NT2/D1 (cell line): ENCODE measurements around the gene GOLGB1.

ENCODE experiments used
- DNase-seq: peaks from one replicate; pipeline ENCODE4 v3.0.0-alpha.2; 2011; ENCODE audit warnings: low read depth, low spot score
- H3K27me3 ChIP-seq: 2 replicates; pipeline ENCODE4 v1.6.0; 2011; ENCODE audit warnings: mild to moderate bottlenecking; ENCODE audit not compliant: insufficient read length, insufficient read depth
- H3K36me3 ChIP-seq: 2 replicates; pipeline ENCODE4 v1.6.1; 2011; ENCODE audit warnings: mild to moderate bottlenecking, low read length, mixed read lengths; ENCODE audit not compliant: insufficient read depth, insufficient read length
- H3K4me1 ChIP-seq: 2 replicates; pipeline ENCODE4 v1.5.1; 2011; ENCODE audit not compliant: insufficient read depth, insufficient read length
- H3K4me3 ChIP-seq: 2 replicates; pipeline ENCODE4 v1.5.1; 2011; ENCODE audit warnings: low read depth; ENCODE audit not compliant: insufficient read length
- H3K9ac ChIP-seq: 2 replicates; pipeline ENCODE4 v1.6.0; 2011; ENCODE audit warnings: low read depth; ENCODE audit not compliant: insufficient read length
- H3K9me3 ChIP-seq: 2 replicates; pipeline ENCODE4 v1.5.1; 2011; ENCODE audit warnings: mild to moderate bottlenecking, low read length; ENCODE audit not compliant: insufficient read depth
- SUZ12 ChIP-seq: IDR thresholded peaks from 2 replicates; pipeline ENCODE4 v1.6.1; 2011; ENCODE audit not compliant: insufficient read length, insufficient read depth; ENCODE audit errors: extremely low read depth
- YY1 ChIP-seq: IDR thresholded peaks from 2 replicates; pipeline ENCODE4 v1.6.1; 2011; ENCODE audit not compliant: insufficient read length, insufficient read depth
- ZNF274 ChIP-seq: IDR thresholded peaks from 2 replicates; pipeline ENCODE4 v1.6.1; 2011; ENCODE audit warnings: mild to moderate bottlenecking, low read depth, low read length

The GOLGB1 gene

GRCh38 chr3:121737644-121738043 lies 11.9 kb downstream of the GOLGB1 start:
- Histone ChIP-seq H3K4me3 (no peak overlapping the region), H3K27me3 (no peaks in the 10 kb centered on the region), H3K4me1 (no peaks in the 10 kb centered on the region), H3K9me3 (no peaks in the 10 kb centered on the region), H3K9ac (no peak overlapping the region), H3K36me3 (peaks cover 5% of the 10 kb centered on the region)
- DNase-seq, result no peak
- no peak for TF ChIP-seq YY1
- TF ChIP-seq SUZ12, result no peak
- TF ChIP-seq ZNF274, result no peak

DNA sequence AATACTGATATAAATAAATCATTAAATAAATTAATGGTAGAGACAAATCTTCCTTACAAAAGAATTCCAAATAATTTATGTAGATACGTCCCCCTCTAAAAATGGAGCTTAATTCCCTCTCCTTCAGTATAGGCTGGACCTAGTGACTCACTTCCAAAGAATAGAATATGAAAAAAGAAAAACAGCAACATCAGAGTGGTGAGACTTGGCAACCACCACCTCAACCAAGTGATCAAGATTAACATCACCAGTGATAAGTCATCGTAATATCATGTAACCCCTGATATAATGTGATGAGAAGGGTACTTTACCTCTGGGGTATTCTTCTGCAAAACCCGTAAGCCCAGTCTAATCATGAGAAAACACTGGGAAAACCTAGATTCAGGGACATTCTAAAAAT lies 13.4 kb downstream of the GOLGB1 start:
- no peak overlapping the region for H3K9ac ChIP-seq
- H3K4me1 ChIP-seq, result no peaks in the 10 kb centered on the region
- no peak for TF ChIP-seq SUZ12
- no peak for TF ChIP-seq ZNF274
- no peak for TF ChIP-seq YY1
- no peaks in the 10 kb centered on the region for H3K9me3 ChIP-seq
- peaks cover 5% of the 10 kb centered on the region for H3K36me3 ChIP-seq
- no peaks in the 10 kb centered on the region for H3K27me3 ChIP-seq
- H3K4me3 ChIP-seq, result no peak overlapping the region
- DNase-seq, result no peak

DNA sequence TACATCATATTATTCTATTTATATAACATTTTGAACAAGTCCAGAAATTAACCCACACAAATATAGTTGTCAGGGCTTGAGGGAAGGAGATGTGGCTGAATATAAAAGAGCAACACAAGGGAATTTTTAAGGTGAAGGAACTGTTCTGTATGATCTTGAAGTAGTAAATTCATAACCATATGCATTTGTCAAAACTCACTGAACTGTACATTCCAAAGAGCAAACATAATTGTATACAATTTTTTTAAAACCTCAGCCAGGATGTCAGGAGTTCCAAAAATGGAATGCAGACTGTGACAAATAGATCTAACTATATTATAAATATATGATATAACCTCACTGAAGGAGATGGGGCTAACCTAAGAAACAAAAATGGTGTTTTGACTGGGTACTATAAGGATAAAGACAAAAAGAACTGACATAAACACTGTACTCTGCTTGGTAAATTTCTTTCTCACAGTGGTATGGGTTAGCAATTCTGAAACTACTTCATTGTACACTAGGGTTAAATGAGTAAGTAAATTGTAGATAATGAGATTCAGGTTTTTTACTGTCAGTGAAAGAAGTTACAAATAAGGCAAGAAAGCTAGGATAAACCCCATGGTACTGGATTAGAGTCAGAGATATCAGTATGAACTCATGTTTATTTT lies 14.4 kb downstream of the GOLGB1 start:
- peaks cover 5% of the 10 kb centered on the region for H3K36me3 ChIP-seq
- TF ChIP-seq YY1 (no peak), ZNF274 (no peak), SUZ12 (no peak)
- H3K9me3 ChIP-seq, result no peaks in the 10 kb centered on the region
- no peak overlapping the region for H3K9ac ChIP-seq
- no peak overlapping the region for H3K4me3 ChIP-seq
- no peaks in the 10 kb centered on the region for H3K27me3 ChIP-seq
- DNase-seq, result no peak
- H3K4me1 ChIP-seq, result no peaks in the 10 kb centered on the region

GRCh38 chr3:121730940-121731687 lies 18.4 kb downstream of the GOLGB1 start:
- no peaks in the 10 kb centered on the region for H3K27me3 ChIP-seq

DNA sequence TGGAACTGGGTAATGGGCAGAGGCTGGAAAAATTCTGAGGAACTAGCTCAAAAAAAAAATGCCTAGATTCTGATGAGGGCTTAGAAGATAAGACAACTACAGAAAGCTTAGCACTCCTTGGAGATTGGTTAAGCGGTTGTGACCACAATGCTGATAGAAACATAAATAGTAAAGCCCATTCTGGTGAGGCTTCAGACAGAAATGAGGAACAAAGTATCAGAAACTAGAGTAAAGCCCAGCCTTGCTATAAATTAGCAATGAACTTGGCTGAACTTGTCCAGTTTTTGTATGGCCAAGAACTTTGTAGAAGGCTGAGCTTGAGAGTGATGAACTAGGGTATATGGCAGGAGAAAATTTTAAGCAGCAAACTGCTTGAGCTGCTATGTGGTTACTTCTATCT lies 25.4 kb downstream of the GOLGB1 start:
- H3K4me3 ChIP-seq, result no peak overlapping the region
- no peak for TF ChIP-seq YY1
- TF ChIP-seq ZNF274, result no peak
- TF ChIP-seq SUZ12, result no peak
- no peak for DNase-seq
- H3K36me3 ChIP-seq, result peaks cover 91% of the 10 kb centered on the region
- H3K4me1 ChIP-seq, result no peaks in the 10 kb centered on the region
- no peaks in the 10 kb centered on the region for H3K9me3 ChIP-seq
- no peak overlapping the region for H3K9ac ChIP-seq
- H3K27me3 ChIP-seq, result no peaks in the 10 kb centered on the region

More at GRCh38 chr3:121730940-121731687, 18.4 kb downstream of the GOLGB1 start:
- H3K9ac ChIP-seq, result no peak overlapping the region
- TF ChIP-seq SUZ12 (no peak), YY1 (no peak), ZNF274 (no peak)
- peaks cover 25% of the 10 kb centered on the region for H3K36me3 ChIP-seq
- no peak overlapping the region for H3K4me3 ChIP-seq
- DNase-seq, result no peak
- H3K9me3 ChIP-seq, result no peaks in the 10 kb centered on the region
- H3K4me1 ChIP-seq, result no peaks in the 10 kb centered on the region

DNA sequence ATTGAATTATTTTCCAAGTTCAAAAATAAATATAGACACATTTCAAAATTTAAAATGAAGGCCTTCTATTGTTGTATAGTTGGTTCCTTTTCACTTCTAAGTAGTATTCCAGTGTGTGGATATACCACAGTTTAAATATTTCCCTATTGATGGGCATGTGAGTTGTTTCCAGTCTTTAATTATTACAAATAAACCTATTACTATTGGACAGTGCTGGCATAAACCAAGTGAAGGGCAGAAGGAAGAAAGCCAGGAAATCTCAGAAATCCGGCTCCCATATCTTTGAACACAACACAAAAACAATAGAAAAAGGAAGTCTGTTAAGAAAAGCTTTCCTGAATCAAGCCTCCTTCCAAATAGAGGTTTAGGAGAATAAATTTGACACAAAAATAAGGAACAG lies 26.1 kb downstream of the GOLGB1 start:
- no peak for DNase-seq
- H3K36me3 ChIP-seq, result peaks cover 91% of the 10 kb centered on the region
- no peaks in the 10 kb centered on the region for H3K27me3 ChIP-seq
- no peaks in the 10 kb centered on the region for H3K4me1 ChIP-seq
- H3K9ac ChIP-seq, result no peak overlapping the region
- H3K4me3 ChIP-seq, result no peak overlapping the region
- H3K9me3 ChIP-seq, result no peaks in the 10 kb centered on the region
- no peak for TF ChIP-seq SUZ12
- TF ChIP-seq ZNF274, result no peak
- no peak for TF ChIP-seq YY1

GRCh38 chr3:121722411-121722810 lies 27.1 kb downstream of the GOLGB1 start:
- DNase-seq, result no peak
- Histone ChIP-seq H3K27me3 (no peaks in the 10 kb centered on the region), H3K4me3 (no peak overlapping the region), H3K4me1 (no peaks in the 10 kb centered on the region), H3K9me3 (no peaks in the 10 kb centered on the region), H3K9ac (no peak overlapping the region), H3K36me3 (peaks cover 93% of the 10 kb centered on the region)
- TF ChIP-seq SUZ12 (no peak), ZNF274 (no peak), YY1 (no peak)
